LoVo (cell line): ENCODE results near the gene SHISA5.
"Not testable (repeated sequence)": the region's sequence is repeated elsewhere in the genome, so short reads cannot be mapped to it uniquely, and the experiment has no call there.

Experiments used
- DNase-seq: peaks from one replicate; pipeline ENCODE4 v3.0.0-alpha.2; 2016; ENCODE audit warnings: low spot score

Gene SHISA5

GRCh38 chr3:48519277-48519643, 15.3 kb upstream of the SHISA5 start:
- DNase-seq: no peak

- no peak for DNase-seq
These were observed 14.8 kb upstream of the SHISA5 start for GRCh38 chr3:48518638-48519276.

GRCh38 chr3:48518069-48518468, 14.1 kb upstream of the SHISA5 start:
- no peak for DNase-seq

- no peak for DNase-seq
These were observed 12.6 kb upstream of the SHISA5 start for GRCh38 chr3:48516571-48516970.

- DNase-seq: no peak
These were observed 10.7 kb upstream of the SHISA5 start for GRCh38 chr3:48514431-48515227.

GRCh38 chr3:48511551-48511950, 7.6 kb upstream of the SHISA5 start:
- DNase-seq: no peak

- DNase-seq: peak; percentile 68
These were observed 3.5 kb upstream of the SHISA5 start for GRCh38 chr3:48507256-48508061.

GRCh38 chr3:48505968-48506504, 2.1 kb upstream of the SHISA5 start:
- no peak for DNase-seq

GRCh38 chr3:48505146-48505545, 1.2 kb upstream of the SHISA5 start:
- no peak for DNase-seq

GRCh38 chr3:48503401-48504050, 448 bp downstream of the SHISA5 start:
- no peak for DNase-seq

- no peak for DNase-seq
These were observed 1.2 kb downstream of the SHISA5 start for GRCh38 chr3:48502728-48503168.

GRCh38 chr3:48502121-48502520, 1.9 kb downstream of the SHISA5 start:
- DNase-seq: no peak

GRCh38 chr3:48501196-48501595, 2.8 kb downstream of the SHISA5 start:
- no peak for DNase-seq

GRCh38 chr3:48500656-48501055, 3.3 kb downstream of the SHISA5 start:
- no peak for DNase-seq

GRCh38 chr3:48493203-48493501, 10.8 kb downstream of the SHISA5 start:
- DNase-seq: no peak

GRCh38 chr3:48492461-48493202, 11.3 kb downstream of the SHISA5 start:
- DNase-seq: no peak

- DNase-seq: no peak
These were observed 17.0 kb downstream of the SHISA5 start for GRCh38 chr3:48486952-48487351.

GRCh38 chr3:48482822-48483221, 21.2 kb downstream of the SHISA5 start:
- DNase-seq: not testable (repeated sequence)

GRCh38 chr3:48480891-48481290, 23.1 kb downstream of the SHISA5 start:
- not testable (repeated sequence) for DNase-seq

GRCh38 chr3:48478626-48479555, 25.1 kb downstream of the SHISA5 start:
- no peak for DNase-seq
